Lower leg skin (tissue), 3 donors: Measurements from ENCODE around the gene SLC22A3.

ENCODE experiments used
- POLR2A ChIP-seq, 2 donors: fragments of 450-650 bp; IDR thresholded peaks; one replicate each; pipeline ENCODE4 v1.6.1; 2016 to 2017; ENCODE audit warnings: antibody characterized with exemption in 2 of 2, mild to moderate bottlenecking in 1 of 2, moderate library complexity in 1 of 2
- TF ChIP-seq, protein P1 (sequence below), 3 donors: fragments of 450-650 bp; IDR thresholded peaks; one replicate each; pipeline ENCODE4 v1.5.1; 2016; ENCODE audit warnings: antibody characterized with exemption in 3 of 3, mild to moderate bottlenecking in 3 of 3, moderate library complexity in 2 of 3

DNA sequence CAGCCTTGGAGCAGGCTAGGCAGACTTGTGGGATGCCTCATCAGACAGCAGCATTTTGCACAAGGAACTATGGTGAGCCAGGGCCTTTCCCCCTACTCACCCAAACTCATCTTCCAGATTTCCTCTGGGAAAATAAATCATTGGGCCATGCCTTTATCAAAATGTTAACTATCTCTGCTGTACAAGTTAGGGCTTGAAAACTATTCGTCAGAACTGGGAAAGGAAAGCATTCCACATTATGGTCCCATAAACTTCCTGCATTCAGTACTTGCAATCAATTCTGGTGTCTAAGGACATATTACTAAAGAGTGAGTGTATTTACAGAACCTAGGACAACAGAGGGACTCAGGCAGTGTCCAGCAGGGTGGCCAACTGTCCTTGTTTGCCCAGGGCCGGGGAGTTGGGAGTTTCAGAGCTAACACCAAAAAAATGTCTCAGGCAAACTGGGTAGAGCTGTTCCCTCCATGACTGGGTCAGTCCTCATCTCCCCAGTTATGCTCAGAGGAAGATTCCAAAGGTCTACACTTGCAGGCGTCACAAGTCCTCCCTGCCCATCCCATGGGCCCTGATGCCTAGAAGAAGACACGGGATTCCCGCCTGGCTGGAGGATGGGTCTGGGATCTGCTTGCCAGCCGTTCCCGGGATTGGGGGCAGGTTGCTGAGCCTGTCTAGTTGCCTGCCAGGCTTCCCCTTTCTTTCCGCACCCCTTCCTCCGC lies 72.2 kb downstream of the SLC22A3 start:
- TF ChIP-seq, protein P1, sequence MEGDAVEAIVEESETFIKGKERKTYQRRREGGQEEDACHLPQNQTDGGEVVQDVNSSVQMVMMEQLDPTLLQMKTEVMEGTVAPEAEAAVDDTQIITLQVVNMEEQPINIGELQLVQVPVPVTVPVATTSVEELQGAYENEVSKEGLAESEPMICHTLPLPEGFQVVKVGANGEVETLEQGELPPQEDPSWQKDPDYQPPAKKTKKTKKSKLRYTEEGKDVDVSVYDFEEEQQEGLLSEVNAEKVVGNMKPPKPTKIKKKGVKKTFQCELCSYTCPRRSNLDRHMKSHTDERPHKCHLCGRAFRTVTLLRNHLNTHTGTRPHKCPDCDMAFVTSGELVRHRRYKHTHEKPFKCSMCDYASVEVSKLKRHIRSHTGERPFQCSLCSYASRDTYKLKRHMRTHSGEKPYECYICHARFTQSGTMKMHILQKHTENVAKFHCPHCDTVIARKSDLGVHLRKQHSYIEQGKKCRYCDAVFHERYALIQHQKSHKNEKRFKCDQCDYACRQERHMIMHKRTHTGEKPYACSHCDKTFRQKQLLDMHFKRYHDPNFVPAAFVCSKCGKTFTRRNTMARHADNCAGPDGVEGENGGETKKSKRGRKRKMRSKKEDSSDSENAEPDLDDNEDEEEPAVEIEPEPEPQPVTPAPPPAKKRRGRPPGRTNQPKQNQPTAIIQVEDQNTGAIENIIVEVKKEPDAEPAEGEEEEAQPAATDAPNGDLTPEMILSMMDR (IDR thresholded peaks at IDR 0.05): no peak
- no peak for TF ChIP-seq POLR2A (IDR thresholded peaks at IDR 0.05)
